ENCODE measurements around the gene SRPK3. TPM values are rescaled to one million over a fixed set of nuclear protein-coding genes. Genes with fewer than 3 reads are reported as not detected.

SRPK3 gene
- total RNA-seq, 2 experiments from 2014 or later = not detected

GRCh38 chrX:153807976-153808375 lies 27.1 kb downstream of the SRPK3 start:
- Mint-ChIP-seq H3K36me3 (ENCODE audit: low read depth) (no peaks in the 10 kb centered on the region), H3K4me1 (ENCODE audit: low read depth) (peaks cover under 1% of the 10 kb centered on the region), H3K27ac (no peak overlapping the region), H3K9me3 (no peaks in the 10 kb centered on the region), H3K4me3 (no peak overlapping the region), H3K27me3 (no peaks in the 10 kb centered on the region)
- Histone ChIP-seq H3K4me1 (ENCODE audit: insufficient read depth, low read length) (no peaks in the 10 kb centered on the region), H3K9me3 (ENCODE audit: control insufficient read depth in 1 of 2, insufficient read depth in 1 of 2, low read length in 2 of 2) (no peaks in the 10 kb centered on the region), H3K27ac (ENCODE audit: low read depth in 1 of 2, low read length in 2 of 2) (no peak overlapping the region), H3K36me3 (ENCODE audit: insufficient read depth, low read length) (no peaks in the 10 kb centered on the region), H3K27me3 (ENCODE audit: control insufficient read depth in 1 of 2, insufficient read depth in 2 of 2, low read length in 2 of 2) (no peaks in the 10 kb centered on the region), H3K4me3 (ENCODE audit: low read length) (no peak overlapping the region)
- TF ChIP-seq, protein P1, sequence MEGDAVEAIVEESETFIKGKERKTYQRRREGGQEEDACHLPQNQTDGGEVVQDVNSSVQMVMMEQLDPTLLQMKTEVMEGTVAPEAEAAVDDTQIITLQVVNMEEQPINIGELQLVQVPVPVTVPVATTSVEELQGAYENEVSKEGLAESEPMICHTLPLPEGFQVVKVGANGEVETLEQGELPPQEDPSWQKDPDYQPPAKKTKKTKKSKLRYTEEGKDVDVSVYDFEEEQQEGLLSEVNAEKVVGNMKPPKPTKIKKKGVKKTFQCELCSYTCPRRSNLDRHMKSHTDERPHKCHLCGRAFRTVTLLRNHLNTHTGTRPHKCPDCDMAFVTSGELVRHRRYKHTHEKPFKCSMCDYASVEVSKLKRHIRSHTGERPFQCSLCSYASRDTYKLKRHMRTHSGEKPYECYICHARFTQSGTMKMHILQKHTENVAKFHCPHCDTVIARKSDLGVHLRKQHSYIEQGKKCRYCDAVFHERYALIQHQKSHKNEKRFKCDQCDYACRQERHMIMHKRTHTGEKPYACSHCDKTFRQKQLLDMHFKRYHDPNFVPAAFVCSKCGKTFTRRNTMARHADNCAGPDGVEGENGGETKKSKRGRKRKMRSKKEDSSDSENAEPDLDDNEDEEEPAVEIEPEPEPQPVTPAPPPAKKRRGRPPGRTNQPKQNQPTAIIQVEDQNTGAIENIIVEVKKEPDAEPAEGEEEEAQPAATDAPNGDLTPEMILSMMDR (IDR thresholded peaks at IDR 0.05) = no peak
- ATAC-seq (ENCODE audit: poor library complexity) = no peak
- POLR2A ChIA-PET = no interaction called here
- CTCF ChIA-PET = no interaction called here
- intact Hi-C loops (cut with DNase I, micrococcal nuclease) = loop anchor here in 1 of 2 experiments (10.0 kb wide), 1 partner anchor 47 kb away; no protein-coding TSS in a partner anchor
- DNase-seq = no peak

GRCh38 chrX:153812220-153812619 lies 31.4 kb downstream of the SRPK3 start:
- intact Hi-C loops (cut with DNase I, micrococcal nuclease) = no loop called here
- Histone ChIP-seq H3K27ac (ENCODE audit: low read depth in 1 of 2, low read length in 2 of 2) (no peak overlapping the region), H3K36me3 (ENCODE audit: insufficient read depth, low read length) (no peaks in the 10 kb centered on the region), H3K9me3 (ENCODE audit: control insufficient read depth in 1 of 2, insufficient read depth in 1 of 2, low read length in 2 of 2) (no peaks in the 10 kb centered on the region), H3K4me1 (ENCODE audit: insufficient read depth, low read length) (peaks cover 18% of the 10 kb centered on the region), H3K4me3 (ENCODE audit: low read length) (no peak overlapping the region), H3K27me3 (ENCODE audit: control insufficient read depth in 1 of 2, insufficient read depth in 2 of 2, low read length in 2 of 2) (no peaks in the 10 kb centered on the region)
- POLR2A ChIA-PET = no interaction called here
- H3K4me1 Mint-ChIP-seq (ENCODE audit: low read depth) = peaks cover 23% of the 10 kb centered on the region
- no peak overlapping the region for H3K4me3 Mint-ChIP-seq
- H3K27ac Mint-ChIP-seq = no peak overlapping the region
- no peak for DNase-seq
- no peak for ATAC-seq (ENCODE audit: poor library complexity)
- H3K36me3 Mint-ChIP-seq (ENCODE audit: low read depth) = no peaks in the 10 kb centered on the region
- no peaks in the 10 kb centered on the region for H3K9me3 Mint-ChIP-seq
- no peaks in the 10 kb centered on the region for H3K27me3 Mint-ChIP-seq
- TF ChIP-seq, protein P1 (IDR thresholded peaks at IDR 0.05) = no peak
- CTCF ChIA-PET = no interaction called here

- TF ChIP-seq, protein P1 (IDR thresholded peaks at IDR 0.05) = no peak
- intact Hi-C loops (cut with DNase I, micrococcal nuclease) = no loop called here
- Histone ChIP-seq H3K4me1 (ENCODE audit: insufficient read depth, low read length) (peaks cover 28% of the 10 kb centered on the region), H3K27ac (ENCODE audit: low read depth in 1 of 2, low read length in 2 of 2) (no peak overlapping the region), H3K4me3 (ENCODE audit: low read length) (no peak overlapping the region), H3K36me3 (ENCODE audit: insufficient read depth, low read length) (no peaks in the 10 kb centered on the region), H3K9me3 (ENCODE audit: control insufficient read depth in 1 of 2, insufficient read depth in 1 of 2, low read length in 2 of 2) (no peaks in the 10 kb centered on the region), H3K27me3 (ENCODE audit: control insufficient read depth in 1 of 2, insufficient read depth in 2 of 2, low read length in 2 of 2) (no peaks in the 10 kb centered on the region)
- Mint-ChIP-seq H3K36me3 (ENCODE audit: low read depth) (no peaks in the 10 kb centered on the region), H3K27me3 (no peaks in the 10 kb centered on the region), H3K27ac (no peak overlapping the region), H3K4me3 (no peak overlapping the region), H3K4me1 (ENCODE audit: low read depth) (peaks cover 27% of the 10 kb centered on the region), H3K9me3 (no peaks in the 10 kb centered on the region)
- ATAC-seq (ENCODE audit: poor library complexity) (no peak), DNase-seq (no peak)
- ChIA-PET CTCF (no interaction called here), POLR2A (no interaction called here)
These were observed 32.3 kb downstream of the SRPK3 start for GRCh38 chrX:153813161-153813560.

All from CD4-positive, alpha-beta T cell (primary cell).